K562 (cell line): Measurements from ENCODE around the gene CHAF1A. TPM values are rescaled to one million over a fixed set of nuclear protein-coding genes. Genes with fewer than 3 reads are reported as not detected.
A peak's percentile ranks its signal among the peaks of the same experiment; 100 is the strongest.

ENCODE experiments used
- ARID4B ChIP-seq: sonication (generic); formaldehyde crosslinking; IDR thresholded peaks from 2 replicates; pipeline ENCODE4 v1.8.0; 2022; ENCODE audit warnings: mild to moderate bottlenecking, missing genetic modification reagents
- CBFA2T2 ChIP-seq: fragments of 450-650 bp; conservative IDR thresholded peaks from 2 replicates; pipeline ENCODE4 v1.6.1; 2017; ENCODE audit warnings: mild to moderate bottlenecking
- EP300 ChIP-seq: IDR thresholded peaks from 2 replicates; pipeline ENCODE4 v1.6.1; 2012; ENCODE audit warnings: low read length, improper control_type of control experiment
- ERF ChIP-seq: fragments of 450-650 bp; formaldehyde crosslinking; IDR thresholded peaks from 2 replicates; pipeline ENCODE4 v1.4.0; 2020; ENCODE audit warnings: mild to moderate bottlenecking, mixed read lengths
- FOXJ2 ChIP-seq: fragments of 200-800 bp; sonication (Bioruptor generic); IDR thresholded peaks from 2 replicates; pipeline ENCODE4 v1.6.1; 2016; ENCODE audit warnings: missing genetic modification characterization, missing compliant biosample characterization
- FOXK2 ChIP-seq, 2 experiments: fragments of 450-650 bp; IDR thresholded peaks in 1 of 2; conservative IDR thresholded peaks in 1 of 2; 2 replicates each; pipeline ENCODE4 v1.6.1; 2016; ENCODE audit warnings: low read depth in 2 of 2, mild to moderate bottlenecking in 1 of 2
- GABPA ChIP-seq: fragments of 200-800 bp; sonication (Bioruptor generic); conservative IDR thresholded peaks from 2 replicates; pipeline ENCODE4 v1.6.1; 2016; ENCODE audit warnings: low read depth, missing genetic modification characterization, missing compliant biosample characterization
- GABPB1 ChIP-seq: sonication (generic); formaldehyde crosslinking; IDR thresholded peaks from 2 replicates; pipeline ENCODE4 v1.8.0; 2022; ENCODE audit warnings: mild to moderate bottlenecking, missing genetic modification reagents
- HNRNPLL ChIP-seq: fragments of 200-400 bp; formaldehyde crosslinking; IDR thresholded peaks from 2 replicates; pipeline ENCODE4 v1.6.1; 2017; ENCODE audit warnings: low read length, low read depth, mild to moderate bottlenecking; ENCODE audit not compliant: poor library complexity, severe bottlenecking
- ILK ChIP-seq: fragments of 450-650 bp; IDR thresholded peaks from 2 replicates; pipeline ENCODE4 v1.6.1; 2016; ENCODE audit warnings: missing genetic modification characterization, low read depth, mild to moderate bottlenecking, missing compliant biosample characterization, moderate library complexity, borderline replicate concordance
- KLF1 ChIP-seq: fragments of 450-650 bp; IDR thresholded peaks from 2 replicates; pipeline ENCODE4 v1.6.1; 2016; ENCODE audit warnings: missing genetic modification characterization, missing compliant biosample characterization
- MAX ChIP-seq: sonication (generic); formaldehyde crosslinking; IDR thresholded peaks from 2 replicates; pipeline ENCODE4 v1.9.0; 2022; ENCODE audit warnings: mild to moderate bottlenecking, missing genetic modification reagents
- POLR2AphosphoS2 ChIP-seq: IDR thresholded peaks from 2 replicates; pipeline ENCODE4 v1.6.1; 2012; ENCODE audit warnings: low read length, improper control_type of control experiment
- RNF2 ChIP-seq: sonication (generic); IDR thresholded peaks from 2 replicates; pipeline ENCODE4 v1.6.1; 2016
- SIN3A ChIP-seq, 2 experiments: fragments of 150-350 bp in 1 of 2; IDR thresholded peaks; 2 replicates each; pipeline ENCODE4 v1.6.1; 2011 to 2016; ENCODE audit warnings: borderline replicate concordance in 2 of 2, low read depth in 2 of 2, low read length in 2 of 2, mild to moderate bottlenecking in 2 of 2, moderate library complexity in 2 of 2; ENCODE audit not compliant: control insufficient read depth in 1 of 2
- TCF3 ChIP-seq: sonication (generic); formaldehyde crosslinking; IDR thresholded peaks from 2 replicates; pipeline ENCODE4 v1.4.0; 2020; ENCODE audit warnings: mild to moderate bottlenecking, missing genetic modification reagents
- TFE3 ChIP-seq: fragments of 450-650 bp; formaldehyde crosslinking; IDR thresholded peaks from 2 replicates; pipeline ENCODE4 v1.4.0; 2020; ENCODE audit warnings: mild to moderate bottlenecking, mixed read lengths
- ZNF140 ChIP-seq: fragments of 250-450 bp; sonication (Bioruptor Pico); IDR thresholded peaks from 2 replicates; pipeline ENCODE4 v1.8.0; 2021; ENCODE audit warnings: moderate library complexity, mild to moderate bottlenecking, inconsistent platforms
- ZNF644 ChIP-seq: fragments of 200-800 bp; sonication (Bioruptor generic); IDR thresholded peaks from 2 replicates; pipeline ENCODE4 v1.6.1; 2016; ENCODE audit warnings: low read depth, missing genetic modification characterization, missing compliant biosample characterization
- ZNF655 ChIP-seq: fragments of 250-450 bp; sonication (Bioruptor Pico); IDR thresholded peaks from 2 replicates; pipeline ENCODE4 v1.5.0; 2021
- polyA plus RNA-seq, 8 experiments: library from polyadenylated mRNA; depleted of rRNA in 4 of 8; stranded (reverse) in 5 of 8; unstranded in 3 of 8; fragments of >200 nt; fragmentation: Nextera tagmentation in 2 of 8; fragmentation: Illumina TruSeq in 1 of 8; extraction: Ambion mirVana in 2 of 8; extraction: Trizol in 1 of 8; gene quantifications; 2 replicates each; pipeline versions ENCODE4 v1.2.1 to v1.2.3, GENCODE V29; 2011 to 2014; ENCODE audit warnings: inconsistent platforms in 1 of 8, missing spikeins in 1 of 8
- total RNA-seq, 7 experiments: library from RNA; depleted of rRNA in 6 of 7; stranded (reverse); fragments of >200 nt in 6 of 7; fragmentation: Illumina TruSeq in 2 of 7; extraction: Trizol in 2 of 7; gene quantifications; 2 replicates each; pipeline versions ENCODE4 v1.2.1 to v1.2.3, GENCODE V29; 2011 to 2021; ENCODE audit warnings: low replicate concordance in 1 of 7

Gene CHAF1A
- total and polyA plus RNA-seq, 9 of the 15 experiments (the other 6 are each of a cell fraction or from before 2014, with no cell fraction given), result 1.6 to 86.9 (median 45.2) TPM

GRCh38 chr19:4457654-4458395 is 55.4 kb downstream of the CHAF1A start, which contains the start of gene UBXN6 (continued):
- TF ChIP-seq KLF1 (tag) (peak; percentile 73), SIN3A (IDR thresholded peaks at IDR 0.05; ENCODE audit: borderline replicate concordance in 2 of 2, control insufficient read depth in 1 of 2, low read depth in 2 of 2, low read length in 2 of 2) (peak; percentile 71 to 75; a peak in 2 of 4 replicates), GABPA (tag) (peak; percentile 98), ZNF140 (CRISPR knock-in tag) (no peak), ERF (0 out of 2 replicates have a peak, but pooled peaks have one; percentile 26), FOXJ2 (tag) (peak; percentile 77), ZNF644 (0 out of 2 replicates have a peak, but pooled peaks have one; percentile 28), RNF2 (peak; percentile 58; the same call in 1 of the 2 replicates), GABPB1 (CRISPR knock-in tag) (peak; percentile 94), TCF3 (CRISPR knock-in tag) (peak; percentile 37), POLR2AphosphoS2 (no peak), FOXK2 (conservative IDR thresholded peaks at IDR 0.05 in 1 of 2, IDR thresholded peaks at IDR 0.05 in 1 of 2; ENCODE audit: low read depth in 2 of 2) (peak in 1 of 2 experiments; percentile 23; a peak in 2 of 4 replicates), TFE3 (CRISPR knock-in tag) (peak; percentile 82), ILK (no peak), CBFA2T2 (peak; percentile 68), MAX (CRISPR knock-in tag) (peak; percentile 85), HNRNPLL (peak; percentile 52), ARID4B (peak; percentile 78; the same call in 1 of the 2 replicates), ZNF655 (CRISPR knock-in tag) (no peak), EP300 (peak; percentile 59)
